SK-N-SH (cell line): ENCODE data around the gene OR1I1. TPM values are rescaled to one million over a fixed set of nuclear protein-coding genes. Genes with fewer than 3 reads are reported as not detected.
"Not testable (repeated sequence)": the region's sequence is repeated elsewhere in the genome, so short reads cannot be mapped to it uniquely, and the experiment has no call there.

Source experiments
- CTCF ChIA-PET: fragments of 300-600, 350-600 bp; formaldehyde crosslinking; extraction: SDS; loops from one replicate; lab custom pipeline; 2021; lab: Yijun Ruan, JAX
- POLR2A ChIA-PET: fragments of 350-600 bp; sonication (Branson Sonifier 250); formaldehyde crosslinking; extraction: SDS; loops from one replicate; lab custom pipeline; 2020; ENCODE audit warnings: antibody characterized with exemption, inconsistent platforms; lab: Yijun Ruan, JAX
- DNase-seq: peaks from one replicate; pipeline ENCODE4 v3.0.0; 2012
- H2AFZ ChIP-seq: fragments of 200-600 bp; sonication (generic); 2 replicates; pipeline ENCODE4 v1.8.1; 2016; ENCODE audit warnings: antibody characterized with exemption, mild to moderate bottlenecking, low read depth
- H3F3A ChIP-seq: fragments of 200-600 bp; sonication (generic); replicated peaks from 2 replicates; pipeline ENCODE3; 2016; ENCODE audit warnings: antibody characterized with exemption, mild to moderate bottlenecking; ENCODE audit not compliant: insufficient read depth
- H3K27ac ChIP-seq, 2 experiments: fragments of 200-500 bp in 1 of 2; fragments of 200-600 bp in 1 of 2; sonication (Bioruptor generic) in 1 of 2; sonication (generic), shearing (Covaris generic) in 1 of 2; 2 replicates each; pipeline versions ENCODE4 v1.5.1 to v1.6.1; 2014 to 2016; ENCODE audit warnings: low read depth in 2 of 2, inconsistent platforms in 1 of 2, low read length in 1 of 2, mild to moderate bottlenecking in 1 of 2, mixed read lengths in 1 of 2
- H3K27me3 ChIP-seq: fragments of 200-600 bp; sonication (generic), shearing (Covaris generic); 2 replicates; pipeline ENCODE4 v1.6.1; 2016; ENCODE audit warnings: mixed run types; ENCODE audit not compliant: insufficient read depth
- H3K36me3 ChIP-seq, 2 experiments: fragments of 200-500 bp in 1 of 2; fragments of 200-600 bp in 1 of 2; sonication (Bioruptor generic) in 1 of 2; sonication (generic) in 1 of 2; replicated peaks in 1 of 2; 2 replicates each; pipeline versions ENCODE3 to v1.5.1; 2014 to 2016; ENCODE audit warnings: low read length in 1 of 2, mild to moderate bottlenecking in 1 of 2; ENCODE audit not compliant: insufficient read depth in 2 of 2, control insufficient read depth in 1 of 2
- H3K4me1 ChIP-seq, 2 experiments: fragments of 200-500 bp in 1 of 2; fragments of 200-600 bp in 1 of 2; sonication (Bioruptor generic) in 1 of 2; sonication (generic), shearing (Covaris generic) in 1 of 2; 2 replicates each; pipeline versions ENCODE4 v1.5.1 to v1.6.1; 2014 to 2016; ENCODE audit warnings: low read depth in 1 of 2, low read length in 1 of 2, mixed run types in 1 of 2; ENCODE audit not compliant: insufficient read depth in 2 of 2, control insufficient read depth in 1 of 2
- H3K4me2 ChIP-seq: fragments of 200-600 bp; sonication (generic), shearing (Covaris generic); 2 replicates; pipeline ENCODE4 v1.6.1; 2017; ENCODE audit warnings: mixed run types
- H3K4me3 ChIP-seq, 2 experiments: fragments of 200-500 bp in 1 of 2; fragments of 200-600 bp in 1 of 2; sonication (Bioruptor generic) in 1 of 2; sonication (generic), shearing (Covaris generic) in 1 of 2; 2 replicates each; pipeline versions ENCODE4 v1.5.1 to v1.8.1; 2014 to 2016; ENCODE audit warnings: low read depth in 2 of 2, inconsistent platforms in 1 of 2, low read length in 1 of 2, mild to moderate bottlenecking in 1 of 2, mixed read lengths in 1 of 2, moderate library complexity in 1 of 2
- H3K79me2 ChIP-seq: fragments of 200-600 bp; sonication (generic); 2 replicates; pipeline ENCODE4 v1.8.1; 2017; ENCODE audit warnings: mild to moderate bottlenecking; ENCODE audit not compliant: insufficient read depth
- H3K9ac ChIP-seq: fragments of 200-600 bp; sonication (generic); 2 replicates; pipeline ENCODE4 v1.6.1; 2017; ENCODE audit warnings: mixed run types
- H3K9me2 ChIP-seq: fragments of 200-600 bp; sonication (generic); 2 replicates; pipeline ENCODE4 v1.6.1; 2017; ENCODE audit warnings: mixed run types
- H3K9me3 ChIP-seq: fragments of 200-600 bp; sonication (generic); 2 replicates; pipeline ENCODE4 v1.6.1; 2017; ENCODE audit warnings: mixed run types, mild to moderate bottlenecking, moderate library complexity
- H4K20me1 ChIP-seq: fragments of 200-600 bp; sonication (generic); 2 replicates; pipeline ENCODE4 v1.6.1; 2017; ENCODE audit warnings: mild to moderate bottlenecking, mixed run types; ENCODE audit not compliant: insufficient read depth
- CHD2 ChIP-seq: fragments of 150-350 bp; IDR thresholded peaks from 2 replicates; pipeline ENCODE4 v1.6.1; 2018; ENCODE audit warnings: low read length; ENCODE audit not compliant: partially characterized antibody
- CTCF ChIP-seq: fragments of 200-600 bp; sonication (generic); IDR thresholded peaks from 2 replicates; pipeline ENCODE4 v1.6.1; 2017; ENCODE audit warnings: antibody characterized with exemption, mild to moderate bottlenecking, moderate library complexity
- FOXJ3 ChIP-seq: sonication (generic); formaldehyde crosslinking; IDR thresholded peaks from 2 replicates; pipeline ENCODE4 v1.5.1; 2020; ENCODE audit warnings: mild to moderate bottlenecking, missing genetic modification reagents
- GABPA ChIP-seq: IDR thresholded peaks from 2 replicates; pipeline ENCODE4 v1.4.0; 2012; ENCODE audit warnings: low read depth, mild to moderate bottlenecking
- MAX ChIP-seq: IDR thresholded peaks from 2 replicates; pipeline ENCODE4 v1.4.0; 2012; ENCODE audit warnings: low read depth
- MXI1 ChIP-seq: IDR thresholded peaks from 2 replicates; pipeline ENCODE4 v1.6.1; 2012; ENCODE audit warnings: mild to moderate bottlenecking, low read depth, low read length, improper control_type of control experiment
- NFIC ChIP-seq: IDR thresholded peaks from 2 replicates; pipeline ENCODE4 v1.4.0; 2012; ENCODE audit warnings: borderline replicate concordance
- RAD21 ChIP-seq: IDR thresholded peaks from 2 replicates; pipeline ENCODE4 v1.6.1; 2012; ENCODE audit warnings: mild to moderate bottlenecking, low read length
- SIN3A ChIP-seq: IDR thresholded peaks from 2 replicates; pipeline ENCODE4 v1.6.1; 2012; ENCODE audit warnings: low read depth, mild to moderate bottlenecking, low read length, moderate library complexity, borderline replicate concordance
- USF2 ChIP-seq: fragments of 150-350 bp; IDR thresholded peaks from 2 replicates; pipeline ENCODE4 v1.6.1; 2017; ENCODE audit warnings: antibody characterized with exemption, low read length, low read depth, borderline replicate concordance
- YY1 ChIP-seq: IDR thresholded peaks from 2 replicates; pipeline ENCODE4 v1.4.0; 2012; ENCODE audit warnings: low read depth, mild to moderate bottlenecking
- WGBS: methylation state at CpG from one replicate; pipeline ENCODE4 v1.1.6; 2017; ENCODE audit warnings: low lambda C conversion rate; 5-methylcytosine and 5-hydroxymethylcytosine counted together
- polyA plus RNA-seq, 3 experiments: library from polyadenylated mRNA; depleted of rRNA; stranded (reverse); fragments of >200 nt; gene quantifications; 2 replicates each; pipeline ENCODE4 v1.2.3, GENCODE V29; 2012

The OR1I1 gene
- polyA plus RNA-seq, 1 of the 3 experiments (the other 2 are of a cell fraction): not detected

GRCh38 chr19:15070386-15070785 lies 11.6 kb upstream of the OR1I1 start:
- POLR2A ChIA-PET, H3K4me2 ChIP-seq, H3K79me2 ChIP-seq, H3K27ac ChIP-seq, H4K20me1 ChIP-seq, H3K4me1 ChIP-seq, H3F3A ChIP-seq, H3K9me2 ChIP-seq, H3K9me3 ChIP-seq, H3K9ac ChIP-seq, H2AFZ ChIP-seq, H3K4me3 ChIP-seq, H3K36me3 ChIP-seq, DNase-seq: not testable (repeated sequence)
- CTCF ChIA-PET: interaction anchor here (0.9 kb wide), 1 partner anchor 12 kb away, joined by 3 read pairs; the partner anchor contains the start of gene OR1I1
- 6% methylated on average over 4 of the region's 4 CpGs for WGBS
- H3K27me3 ChIP-seq: peaks cover 23% of the 10 kb centered on the region; the same call in 1 of the 2 replicates

GRCh38 chr19:15072930-15073647 lies 8.9 kb upstream of the OR1I1 start:
- no peak for DNase-seq
- no peaks in the 10 kb centered on the region for H3K9me3 ChIP-seq
- no peak overlapping the region; a peak in 1 of 4 replicates for H3K4me3 ChIP-seq
- H3K79me2 ChIP-seq: no peaks in the 10 kb centered on the region
- H3K9me2 ChIP-seq: no peaks in the 10 kb centered on the region
- ChIA-PET CTCF (interaction anchor here (1.0 to 1.7 kb wide), 5 partner anchors 9 to 54 kb away, joined by 3 to 6 read pairs (median 4); partner anchors contain the start of gene OR1I1), POLR2A (no interaction called here)
- H3K4me2 ChIP-seq: no peak overlapping the region
- no peak overlapping the region for H3K27ac ChIP-seq
- no peaks in the 10 kb centered on the region for H3F3A ChIP-seq
- H3K9ac ChIP-seq: no peak overlapping the region
- no peak overlapping the region for H2AFZ ChIP-seq
- H4K20me1 ChIP-seq: no peaks in the 10 kb centered on the region
- TF ChIP-seq USF2 (no peak), SIN3A (no peak), CTCF (peak; percentile 34), MAX (no peak), NFIC (no peak), CHD2 (no peak), MXI1 (no peak), GABPA (no peak), RAD21 (0 out of 2 replicates have a peak, but pooled peaks have one; percentile 10), FOXJ3 (CRISPR knock-in tag) (no peak), YY1 (no peak)
- TF ChIP-seq, all 33 proteins: peak for 2
- no peaks in the 10 kb centered on the region; a peak in 1 of 4 replicates for H3K4me1 ChIP-seq
- whole genome bisulfite sequencing: 21% methylated on average over 21 of the region's 23 CpGs
- H3K27me3 ChIP-seq: peaks cover 14% of the 10 kb centered on the region; the same call in 1 of the 2 replicates
- H3K36me3 ChIP-seq: no peaks in the 10 kb centered on the region
